NCI-H187 treated with DMSO at 0.1 percent for 48 hours (cell line): Measurements from ENCODE around the gene PCNA.
"Not testable (repeated sequence)": the region's sequence is repeated elsewhere in the genome, so short reads cannot be mapped to it uniquely, and the experiment has no call there.

Experiments used
- DNase-seq: peaks from one replicate; lab custom pipeline; 2025; lab: John Stamatoyannopoulos, UW

The PCNA gene

GRCh38 chr20:5096463-5096862 lies 23.3 kb downstream of the PCNA start:
- no peak for DNase-seq

GRCh38 chr20:5095931-5096330 lies 23.8 kb downstream of the PCNA start:
- DNase-seq: no peak

GRCh38 chr20:5095454-5095853 lies 24.3 kb downstream of the PCNA start:
- DNase-seq: no peak

- no peak for DNase-seq
Measured at GRCh38 chr20:5092765-5093339, 26.9 kb downstream of the PCNA start.

- DNase-seq: no peak
Measured at GRCh38 chr20:5091902-5092301, 27.9 kb downstream of the PCNA start.

- no peak for DNase-seq
Measured at GRCh38 chr20:5090191-5090590, 29.6 kb downstream of the PCNA start.

GRCh38 chr20:5088688-5089087 lies 31.1 kb downstream of the PCNA start:
- no peak for DNase-seq

- DNase-seq: no peak
Measured at GRCh38 chr20:5085380-5085779, 34.4 kb downstream of the PCNA start.

- no peak for DNase-seq
Measured at GRCh38 chr20:5080384-5080877, 39.3 kb downstream of the PCNA start.

- no peak for DNase-seq
Measured at GRCh38 chr20:5078399-5078958, 41.3 kb downstream of the PCNA start.

GRCh38 chr20:5077761-5078387 lies 41.9 kb downstream of the PCNA start:
- no peak for DNase-seq

- DNase-seq: not testable (repeated sequence)
Measured at GRCh38 chr20:5076913-5077312, 42.8 kb downstream of the PCNA start.

- DNase-seq: no peak
Measured at GRCh38 chr20:5074232-5074674, 45.5 kb downstream of the PCNA start.

GRCh38 chr20:5073660-5074231 lies 46.0 kb downstream of the PCNA start:
- DNase-seq: no peak

- DNase-seq: no peak
Measured at GRCh38 chr20:5072756-5073659, 46.8 kb downstream of the PCNA start.

- not testable (repeated sequence) for DNase-seq
Measured at GRCh38 chr20:5071942-5072341, 47.8 kb downstream of the PCNA start.

- DNase-seq: no peak
Measured at GRCh38 chr20:5070570-5070969, 49.2 kb downstream of the PCNA start.

GRCh38 chr20:5070081-5070480 lies 49.7 kb downstream of the PCNA start:
- DNase-seq: no peak

GRCh38 chr20:5069141-5069806 lies 50.5 kb downstream of the PCNA start:
- DNase-seq: no peak

GRCh38 chr20:5067877-5068645 lies 51.7 kb downstream of the PCNA start:
- no peak for DNase-seq

GRCh38 chr20:5065879-5066383 lies 53.8 kb downstream of the PCNA start:
- no peak for DNase-seq
